Fibroblast of skin of right quadriceps (primary cell): ENCODE results near the gene PC.
A peak's percentile ranks its signal among the peaks of the same experiment; 100 is the strongest.

ENCODE experiments used
- DNase-seq: peaks from one replicate; pipeline ENCODE4 v3.0.0-alpha.2; 2013

The PC gene

GRCh38 chr11:66910016-66910415, 48.2 kb downstream of the PC start:
- DNase-seq: no peak

DNA sequence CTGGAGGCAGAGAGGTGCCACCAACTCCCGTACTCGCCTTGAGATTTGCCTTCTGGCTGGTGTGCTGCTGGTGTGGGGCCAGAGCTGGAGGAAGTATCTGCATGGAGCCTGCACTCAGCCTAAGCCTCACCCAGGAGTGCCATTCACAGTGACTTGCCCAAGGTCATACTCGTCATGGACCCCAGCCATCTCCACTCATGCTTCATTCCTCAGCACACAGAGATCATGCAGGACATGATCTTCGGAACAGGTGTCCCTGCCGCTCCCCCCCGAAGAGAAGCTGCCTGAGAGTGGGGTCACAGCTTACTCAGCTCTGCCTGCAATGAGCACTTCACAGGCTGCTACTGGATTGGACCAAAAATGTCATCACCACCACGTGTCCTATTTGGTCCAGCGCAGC, 49.0 kb downstream of the PC start:
- DNase-seq: no peak

GRCh38 chr11:66907751-66908630, 50.2 kb downstream of the PC start:
- DNase-seq: no peak

DNA sequence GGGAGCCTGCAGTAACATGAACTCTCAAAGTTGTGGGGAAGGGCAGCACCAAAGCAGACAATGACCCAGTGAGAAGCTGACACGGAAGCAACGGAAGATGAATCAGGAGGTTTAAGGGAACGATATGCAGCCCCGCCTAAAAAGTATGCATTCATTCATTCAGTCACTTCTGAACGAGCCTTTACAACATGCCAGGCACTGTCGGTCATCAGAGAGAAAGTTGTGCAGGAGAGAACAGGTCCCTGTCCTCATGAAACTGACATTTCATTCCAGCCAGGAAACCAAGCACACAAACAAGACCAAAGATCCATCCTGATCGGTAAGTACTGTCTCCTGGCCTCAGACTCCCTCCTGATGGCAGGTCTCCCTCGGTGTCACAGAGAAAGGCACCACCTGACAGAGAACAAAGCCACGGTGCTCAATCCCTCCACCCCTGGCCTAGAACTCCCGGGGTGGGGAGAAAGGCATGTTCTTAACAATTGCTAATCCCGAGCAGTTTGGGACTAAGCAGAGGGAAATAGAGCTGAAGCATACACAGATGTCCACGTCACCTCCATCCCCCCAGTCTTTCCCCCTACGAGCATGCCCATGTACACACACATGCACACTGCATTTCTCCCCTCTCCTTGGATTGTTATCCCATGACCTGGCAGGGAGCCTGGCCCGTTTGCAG, 52.0 kb downstream of the PC start:
- peak; percentile 39 for DNase-seq

- no peak for DNase-seq
These were observed 52.6 kb downstream of the PC start for GRCh38 chr11:66905631-66906030.

DNA sequence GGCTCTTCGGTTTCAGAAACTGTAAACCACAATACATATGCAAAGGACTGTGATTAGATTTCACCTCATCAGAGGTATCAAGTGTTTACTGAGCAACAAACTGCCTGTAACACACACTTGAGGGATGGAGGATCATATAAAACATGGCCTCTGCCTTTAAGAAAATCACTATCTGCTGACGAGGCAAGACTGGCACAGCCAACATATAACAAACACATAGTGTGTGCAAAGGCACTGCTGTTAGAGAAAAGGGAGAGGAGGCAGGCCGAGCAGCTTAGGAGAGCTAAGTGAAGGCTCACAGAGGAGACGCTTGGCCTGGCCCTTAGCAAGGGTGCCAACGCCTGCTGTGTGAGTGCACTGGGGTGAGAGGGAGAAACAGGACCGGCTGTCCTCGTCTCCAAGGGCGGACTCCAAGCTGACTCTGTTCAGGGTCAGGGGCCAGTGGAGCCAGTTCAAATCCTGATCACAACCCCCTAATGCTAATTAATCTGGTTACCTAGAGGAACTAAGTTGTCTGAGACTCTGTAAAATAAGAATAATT, 53.1 kb downstream of the PC start:
- no peak for DNase-seq

- DNase-seq: no peak
These were observed 53.6 kb downstream of the PC start for GRCh38 chr11:66904561-66904960.

- DNase-seq: no peak
These were observed 54.1 kb downstream of the PC start for GRCh38 chr11:66904055-66904454.

DNA sequence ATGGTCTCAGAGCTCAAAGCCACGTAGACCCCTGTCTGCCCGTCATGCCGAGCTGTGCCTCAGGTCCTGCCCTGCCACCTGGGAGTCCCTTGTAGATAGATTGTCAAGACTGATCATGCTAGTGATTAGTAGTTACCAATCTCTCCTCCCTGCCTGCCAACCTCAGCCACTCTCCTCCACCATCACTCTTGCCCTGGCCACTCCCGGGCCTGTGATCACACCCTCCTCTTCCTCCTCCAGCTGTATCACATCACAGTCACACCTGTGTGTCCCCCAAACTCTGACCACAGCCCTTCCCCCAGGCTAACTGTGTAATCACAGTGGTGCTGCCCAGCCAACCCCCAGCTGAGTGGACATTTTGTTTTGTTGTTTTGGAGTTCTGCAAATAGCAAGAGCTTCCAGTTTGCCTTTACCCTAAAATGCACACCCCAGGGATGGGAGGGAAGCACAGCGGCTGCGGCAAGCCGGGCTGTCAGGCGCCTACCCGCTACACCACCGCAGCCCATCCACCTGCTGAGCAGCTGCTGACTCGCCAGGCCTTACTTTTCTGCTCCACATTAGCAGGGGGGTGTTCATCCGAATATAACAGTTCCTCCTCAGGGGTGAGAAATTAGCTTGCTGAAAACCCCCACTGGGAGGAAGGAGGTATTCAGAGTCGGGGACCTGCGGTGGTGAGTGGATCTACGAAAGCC, 55.6 kb downstream of the PC start:
- DNase-seq: no peak

- no peak for DNase-seq
These were observed 56.2 kb downstream of the PC start for GRCh38 chr11:66901964-66902390.

- no peak for DNase-seq
These were observed 64.0 kb downstream of the PC start for GRCh38 chr11:66894141-66894540.

- no peak for DNase-seq
These were observed 65.3 kb downstream of the PC start for GRCh38 chr11:66892911-66893310.

GRCh38 chr11:66891851-66892660, 66.1 kb downstream of the PC start:
- DNase-seq: peak; percentile 89

GRCh38 chr11:66889960-66890359, 68.2 kb downstream of the PC start:
- DNase-seq: no peak

GRCh38 chr11:66888282-66888681, 69.9 kb downstream of the PC start:
- no peak for DNase-seq

DNA sequence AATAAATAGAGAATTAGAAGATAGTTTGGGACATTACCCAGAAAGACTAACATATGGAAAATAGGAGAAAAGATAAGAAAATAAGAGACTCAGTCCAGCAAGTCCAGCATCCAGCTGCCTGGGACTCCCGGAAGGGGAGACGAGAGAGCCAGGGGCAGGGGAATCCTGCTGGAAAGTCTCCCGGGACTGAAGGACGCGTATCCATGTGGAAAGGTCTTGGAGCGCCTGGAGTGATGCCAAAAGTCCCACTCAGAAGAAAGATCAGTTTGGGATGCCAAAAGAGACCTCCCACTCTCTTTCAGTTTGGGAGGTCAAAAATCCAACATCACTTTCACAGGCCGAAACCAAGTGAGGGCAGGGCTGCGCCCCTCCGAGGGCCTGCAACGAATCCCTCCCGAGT, 70.7 kb downstream of the PC start:
- no peak for DNase-seq

DNA sequence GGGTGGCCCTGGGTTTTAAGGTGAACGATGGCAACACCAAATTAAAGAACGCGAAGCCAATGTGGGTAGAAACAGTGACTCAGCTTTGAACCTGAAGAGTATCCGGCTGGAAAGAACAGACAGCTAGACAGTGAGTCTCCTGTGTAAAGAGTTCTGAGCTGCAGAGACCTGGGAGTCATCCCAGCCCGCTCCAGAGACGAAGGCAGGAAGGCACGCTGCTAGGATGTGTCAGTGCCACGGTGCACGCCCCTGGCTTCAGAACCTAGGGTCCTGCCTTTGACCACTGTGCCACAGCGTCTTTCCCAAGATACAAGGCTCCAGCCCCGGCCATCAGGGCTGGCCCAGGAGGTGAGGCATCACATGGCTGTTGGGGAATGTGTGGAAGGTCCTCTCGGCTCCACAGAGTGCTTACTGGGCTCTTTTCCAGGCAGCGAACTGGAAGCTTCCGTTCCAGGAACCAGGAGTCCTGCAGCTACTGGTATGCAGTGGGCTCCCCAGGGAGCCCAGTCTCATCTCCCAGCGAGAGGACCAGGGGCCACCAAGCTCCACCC, 71.4 kb downstream of the PC start:
- peak; percentile 30 for DNase-seq

DNA sequence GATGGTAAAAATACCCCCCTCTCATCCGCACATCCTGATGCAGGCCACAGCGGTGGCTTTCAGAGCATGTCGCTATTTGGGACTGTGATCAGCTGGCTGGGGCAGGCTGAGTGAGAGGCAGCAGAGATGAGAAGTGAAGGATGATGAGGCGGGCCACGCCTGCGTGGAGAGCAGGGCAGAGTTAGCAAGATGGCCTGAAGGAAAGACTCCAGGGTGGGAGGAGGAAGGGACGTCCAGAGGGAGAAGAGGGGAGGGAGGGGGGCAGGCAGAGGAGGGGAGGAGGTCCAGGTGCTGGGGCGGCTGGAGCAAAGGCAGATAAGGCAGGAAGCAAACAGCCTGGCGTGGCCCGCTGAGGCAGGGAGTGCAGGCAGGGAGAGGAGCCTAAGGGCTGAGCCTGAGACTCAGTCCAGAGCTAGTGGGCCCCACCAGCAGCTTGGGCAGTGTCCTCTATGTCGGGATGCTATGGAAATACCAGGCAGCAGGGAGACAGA, 72.2 kb downstream of the PC start:
- DNase-seq: no peak

DNA sequence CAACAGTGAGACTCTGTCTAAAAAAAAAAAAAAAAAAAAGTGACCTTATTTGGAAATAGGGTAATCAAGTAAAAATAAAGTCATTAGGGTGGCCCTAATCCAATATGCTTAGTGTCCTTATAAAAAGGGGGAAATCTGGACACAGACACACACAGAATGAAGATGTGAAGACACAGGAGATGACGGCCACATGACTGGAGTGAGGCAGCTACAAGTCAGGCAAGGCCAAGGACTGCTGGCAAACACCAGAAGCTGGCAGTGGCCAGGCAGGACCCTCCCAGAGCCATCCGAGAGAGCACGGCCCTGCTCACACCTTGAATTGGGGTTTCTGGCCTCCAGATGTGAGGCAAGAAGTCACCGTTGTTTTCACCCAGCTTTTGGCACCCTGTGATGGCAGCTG, 72.7 kb downstream of the PC start:
- DNase-seq: no peak

DNA sequence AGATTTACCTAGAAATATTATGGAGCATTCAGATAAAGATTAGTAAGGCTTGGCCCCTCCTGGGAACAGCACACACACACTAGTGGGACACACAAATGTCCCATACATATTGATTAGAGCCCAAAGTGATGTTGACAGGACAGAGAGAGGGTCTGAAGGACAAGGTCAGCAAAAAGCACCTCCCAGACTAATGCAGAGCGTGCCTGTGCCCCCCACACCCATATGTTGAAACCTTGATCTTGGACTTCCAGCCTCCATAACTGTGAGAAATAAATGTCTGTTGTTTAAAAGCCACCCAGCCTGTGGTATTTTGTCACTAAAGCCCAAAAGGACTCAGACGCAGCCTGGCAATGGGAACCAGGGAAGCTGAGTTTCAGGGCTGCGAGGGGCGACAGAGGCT, 73.7 kb downstream of the PC start:
- DNase-seq: no peak

DNA sequence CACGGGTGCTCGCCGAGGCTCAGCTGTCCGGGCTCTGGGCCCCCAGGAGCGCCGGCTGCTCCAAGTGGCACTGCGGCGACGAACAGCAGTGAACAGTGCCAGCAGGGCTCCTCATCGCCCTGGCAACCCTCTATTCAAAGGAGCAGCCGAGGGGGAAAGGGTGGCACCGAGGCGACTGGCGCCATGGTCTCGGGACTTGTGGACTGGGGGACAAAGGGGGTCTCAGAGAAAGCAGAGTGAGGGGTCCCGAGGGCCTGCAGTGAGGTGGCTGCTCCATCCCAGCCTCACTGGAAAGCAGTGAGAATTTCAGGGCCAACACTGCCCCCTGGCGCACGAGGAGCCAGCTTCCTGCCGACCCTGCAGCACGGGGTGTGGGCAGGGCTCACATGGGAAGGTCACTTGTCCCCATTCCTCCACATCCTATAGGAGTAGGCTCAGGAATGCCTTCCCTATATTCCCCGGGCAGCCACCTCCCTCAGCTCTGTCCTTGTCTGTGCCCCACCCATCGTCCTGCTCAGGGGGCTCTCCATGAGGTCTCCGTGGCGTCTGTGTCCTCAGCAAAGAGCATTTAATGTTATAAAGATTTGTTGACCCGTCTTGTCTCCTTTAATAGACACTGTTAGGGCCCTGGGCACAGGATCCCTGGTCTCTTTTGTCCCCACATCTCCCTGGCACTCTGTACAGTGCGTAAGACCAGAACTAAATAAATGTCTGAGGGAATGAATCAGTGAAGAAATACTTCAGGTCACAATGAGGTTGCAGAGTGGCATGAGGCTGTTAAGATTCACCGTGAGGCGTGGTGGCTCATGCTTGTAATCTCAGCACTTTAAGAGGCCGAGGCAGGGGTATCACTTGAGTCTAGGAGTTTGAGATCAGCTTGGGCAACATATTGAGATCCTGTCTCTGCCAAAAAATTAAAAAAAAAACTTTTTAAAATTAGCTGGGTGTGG, 74.9 kb downstream of the PC start:
- DNase-seq: peak; percentile 61
